Fibroblast of lung (primary cell): ENCODE results near the gene OLA1. TPM values are rescaled to one million over a fixed set of nuclear protein-coding genes. Genes with fewer than 3 reads are reported as not detected.

Experiments used
- DNase-seq, 2 donors: peaks; one replicate each; pipeline versions ENCODE4 v3.0.0 to v3.0.0-alpha.2; 2010; ENCODE audit warnings: low read depth in 2 of 2
- H2AFZ ChIP-seq: 2 replicates; pipeline ENCODE4 v1.5.1; 2012; ENCODE audit warnings: low read length, control low read depth, inconsistent platforms
- H3K27ac ChIP-seq: 2 replicates; pipeline ENCODE4 v1.5.1; 2011; ENCODE audit warnings: low read length, control low read depth; ENCODE audit not compliant: insufficient read depth
- H3K27me3 ChIP-seq: 2 replicates; pipeline ENCODE4 v1.5.1; 2011; ENCODE audit warnings: mild to moderate bottlenecking, low read length; ENCODE audit not compliant: control insufficient read depth, insufficient read depth
- H3K36me3 ChIP-seq: 2 replicates; pipeline ENCODE4 v1.5.1; 2011; ENCODE audit warnings: low read length; ENCODE audit not compliant: control insufficient read depth, insufficient read depth
- H3K4me1 ChIP-seq: 2 replicates; pipeline ENCODE4 v1.5.1; 2011; ENCODE audit warnings: low read length; ENCODE audit not compliant: control insufficient read depth, insufficient read depth; ENCODE audit errors: extremely low read depth
- H3K4me2 ChIP-seq: 2 replicates; pipeline ENCODE4 v1.5.1; 2011; ENCODE audit warnings: low read length, control low read depth; ENCODE audit not compliant: insufficient read depth; ENCODE audit errors: extremely low read depth
- H3K4me3 ChIP-seq, 4 experiments: fragments of 200-600 bp in 1 of 4; sonication (generic) in 1 of 4; replicated peaks in 1 of 4; 2 replicates each; pipeline ENCODE4 v1.5.1; 2011 to 2016; ENCODE audit warnings: low read length in 4 of 4, low read depth in 3 of 4, mild to moderate bottlenecking in 3 of 4, control low read depth in 2 of 4, inconsistent platforms in 1 of 4, mixed read lengths in 1 of 4; ENCODE audit not compliant: insufficient read depth in 1 of 4; ENCODE audit errors: control extremely low read depth in 1 of 4
- H3K79me2 ChIP-seq: 2 replicates; pipeline ENCODE4 v1.5.1; 2012; ENCODE audit warnings: mild to moderate bottlenecking, low read length, inconsistent platforms; ENCODE audit not compliant: control insufficient read depth, insufficient read depth
- H3K9ac ChIP-seq: 2 replicates; pipeline ENCODE4 v1.5.1; 2011; ENCODE audit warnings: mild to moderate bottlenecking, low read length, control low read depth; ENCODE audit not compliant: insufficient read depth
- H3K9me3 ChIP-seq: 2 replicates; pipeline ENCODE4 v1.5.1; 2012; ENCODE audit warnings: low read depth, low read length; ENCODE audit not compliant: control insufficient read depth, insufficient read depth
- H4K20me1 ChIP-seq: 2 replicates; pipeline ENCODE4 v1.5.1; 2011; ENCODE audit warnings: low read length; ENCODE audit not compliant: control insufficient read depth, insufficient read depth; ENCODE audit errors: extremely low read depth
- CTCF ChIP-seq, 2 donors: IDR thresholded peaks in 1 of 2; conservative IDR thresholded peaks in 1 of 2; 1 replicate in 1 of 2; 2 replicates in 1 of 2; pipeline ENCODE4 v1.5.1; 2011 to 2012; ENCODE audit warnings: low read length in 2 of 2, control low read depth in 1 of 2, inconsistent platforms in 1 of 2, low read depth in 1 of 2, mild to moderate bottlenecking in 1 of 2
- EZH2 ChIP-seq: IDR thresholded peaks from 2 replicates; pipeline ENCODE4 v1.5.1; 2012; ENCODE audit warnings: low read length, control low read depth, mild to moderate bottlenecking; ENCODE audit errors: missing control alignments
- polyA plus RNA-seq, 2 donors: library from polyadenylated mRNA; depleted of rRNA in 1 of 2; stranded (reverse) in 1 of 2; unstranded in 1 of 2; fragments of >200 nt; gene quantifications; 2 replicates each; pipeline ENCODE4 v1.2.1, GENCODE V29; 2011 to 2012; ENCODE audit warnings: missing spikeins in 1 of 2
- total RNA-seq: library from RNA; depleted of rRNA; stranded (reverse); fragments of >200 nt; gene quantifications from 2 replicates; pipeline ENCODE4 v1.2.1, GENCODE V29; 2014

Gene OLA1
- total and polyA plus RNA-seq, 2 donors (not counting 1 experiment from before 2014, with no cell fraction given), result 74.3 to 91.4 TPM

- H3K36me3 ChIP-seq, result peaks cover 2% of the 10 kb centered on the region
- H3K9ac ChIP-seq, result no peak overlapping the region
- H3K9me3 ChIP-seq, result no peaks in the 10 kb centered on the region
- H2AFZ ChIP-seq, result no peak overlapping the region
- TF ChIP-seq EZH2 (no peak), CTCF (conservative IDR thresholded peaks at IDR 0.05 in 1 of 2, IDR thresholded peaks at IDR 0.05 in 1 of 2; ENCODE audit: low read depth in 1 of 2, low read length in 2 of 2) (peak in 1 of 2 donors; percentile 25)
- no peaks in the 10 kb centered on the region for H4K20me1 ChIP-seq
- H3K4me2 ChIP-seq, result no peak overlapping the region
- H3K27ac ChIP-seq, result no peak overlapping the region
- H3K27me3 ChIP-seq, result no peaks in the 10 kb centered on the region
- no peaks in the 10 kb centered on the region for H3K79me2 ChIP-seq
- H3K4me3 ChIP-seq, result no peak overlapping the region
- peak in 1 of 2 donors; percentile 14 for DNase-seq
- H3K4me1 ChIP-seq, result no peaks in the 10 kb centered on the region
These were observed 110.2 kb downstream of the OLA1 start for GRCh38 chr2:174138161-174138560.

- Histone ChIP-seq H3K9ac (no peak overlapping the region), H3K4me3 (no peak overlapping the region), H3K4me2 (no peak overlapping the region), H4K20me1 (no peaks in the 10 kb centered on the region), H3K79me2 (no peaks in the 10 kb centered on the region), H3K27me3 (no peaks in the 10 kb centered on the region), H3K9me3 (no peaks in the 10 kb centered on the region), H3K27ac (no peak overlapping the region), H2AFZ (no peak overlapping the region), H3K4me1 (no peaks in the 10 kb centered on the region), H3K36me3 (peaks cover 2% of the 10 kb centered on the region)
- DNase-seq, result no peak
- TF ChIP-seq EZH2 (no peak), CTCF (conservative IDR thresholded peaks at IDR 0.05 in 1 of 2, IDR thresholded peaks at IDR 0.05 in 1 of 2; ENCODE audit: low read depth in 1 of 2, low read length in 2 of 2) (no peak)
These were observed 112.4 kb downstream of the OLA1 start for GRCh38 chr2:174135981-174136380.

- no peak overlapping the region for H3K4me3 ChIP-seq
- TF ChIP-seq EZH2 (no peak), CTCF (conservative IDR thresholded peaks at IDR 0.05 in 1 of 2, IDR thresholded peaks at IDR 0.05 in 1 of 2; ENCODE audit: low read depth in 1 of 2, low read length in 2 of 2) (no peak)
- H3K27me3 ChIP-seq, result no peaks in the 10 kb centered on the region
- no peak overlapping the region for H3K27ac ChIP-seq
- H4K20me1 ChIP-seq, result no peaks in the 10 kb centered on the region
- H3K36me3 ChIP-seq, result no peaks in the 10 kb centered on the region
- H3K4me1 ChIP-seq, result peaks cover 3% of the 10 kb centered on the region
- no peak for DNase-seq
- H3K9ac ChIP-seq, result no peak overlapping the region
- no peak overlapping the region for H2AFZ ChIP-seq
- H3K79me2 ChIP-seq, result no peaks in the 10 kb centered on the region
- no peaks in the 10 kb centered on the region for H3K9me3 ChIP-seq
- no peak overlapping the region for H3K4me2 ChIP-seq
These were observed 123.2 kb downstream of the OLA1 start for GRCh38 chr2:174125090-174125489.
